ES-I3 (cell line): ENCODE measurements around the gene R3HDM2.
"Not testable (repeated sequence)": the region's sequence is repeated elsewhere in the genome, so short reads cannot be mapped to it uniquely, and the experiment has no call there.

Experiments used
- H3K36me3 ChIP-seq: 2 replicates; pipeline ENCODE4 v1.6.1; 2013; ENCODE audit warnings: mild to moderate bottlenecking, low read length, control low read depth, moderate library complexity; ENCODE audit not compliant: insufficient read depth
- H3K4me1 ChIP-seq: 2 replicates; pipeline ENCODE4 v1.6.1; 2013; ENCODE audit warnings: mild to moderate bottlenecking, control low read depth, low read length; ENCODE audit not compliant: insufficient read depth
- H3K9ac ChIP-seq: 2 replicates; pipeline ENCODE4 v1.6.1; 2013; ENCODE audit warnings: low read depth, mild to moderate bottlenecking, low read length, moderate library complexity
- H3K9me3 ChIP-seq: 2 replicates; pipeline ENCODE4 v1.6.1; 2013; ENCODE audit warnings: mild to moderate bottlenecking, low read length, moderate library complexity; ENCODE audit not compliant: control insufficient read depth, insufficient read depth

The R3HDM2 gene

DNA sequence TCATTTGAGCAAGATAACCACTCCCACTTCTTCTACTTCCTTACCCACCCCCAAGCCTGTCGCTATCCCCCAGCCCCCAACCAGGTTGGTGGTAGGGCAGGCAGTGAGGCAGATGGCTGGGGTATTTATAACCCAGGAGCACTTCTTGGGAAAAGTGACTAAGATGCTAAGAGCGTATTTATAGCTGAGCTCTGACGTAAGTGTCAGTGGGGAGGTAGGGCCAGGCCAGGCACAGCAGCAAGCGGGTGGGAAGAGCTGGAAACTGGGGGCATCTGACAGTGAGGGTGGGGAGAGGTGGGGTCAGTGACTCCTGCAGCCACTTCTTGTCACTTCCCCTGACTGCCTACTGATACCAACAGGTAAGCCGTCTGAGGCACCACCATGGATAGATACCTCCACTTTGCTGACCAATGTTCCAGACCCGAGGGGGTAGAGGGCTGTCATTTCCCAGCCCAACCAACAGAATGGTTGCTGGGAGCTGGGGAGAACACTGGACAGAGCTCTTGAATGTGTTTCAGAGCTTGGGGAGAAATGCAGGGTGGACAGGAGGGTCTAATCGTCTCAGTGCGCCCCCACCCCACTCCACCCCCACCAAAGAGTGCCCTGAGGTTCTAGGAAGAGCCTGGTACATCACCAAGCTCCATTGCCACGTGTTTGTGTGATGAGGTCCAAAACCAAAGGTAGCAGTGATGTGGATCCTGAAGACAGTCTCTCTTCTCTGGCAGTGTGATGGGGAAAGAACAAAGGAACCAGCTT is 21.5 kb upstream of the R3HDM2 start:
- H3K36me3 ChIP-seq: no peaks in the 10 kb centered on the region
- peaks cover 23% of the 10 kb centered on the region for H3K4me1 ChIP-seq
- no peak overlapping the region for H3K9ac ChIP-seq

DNA sequence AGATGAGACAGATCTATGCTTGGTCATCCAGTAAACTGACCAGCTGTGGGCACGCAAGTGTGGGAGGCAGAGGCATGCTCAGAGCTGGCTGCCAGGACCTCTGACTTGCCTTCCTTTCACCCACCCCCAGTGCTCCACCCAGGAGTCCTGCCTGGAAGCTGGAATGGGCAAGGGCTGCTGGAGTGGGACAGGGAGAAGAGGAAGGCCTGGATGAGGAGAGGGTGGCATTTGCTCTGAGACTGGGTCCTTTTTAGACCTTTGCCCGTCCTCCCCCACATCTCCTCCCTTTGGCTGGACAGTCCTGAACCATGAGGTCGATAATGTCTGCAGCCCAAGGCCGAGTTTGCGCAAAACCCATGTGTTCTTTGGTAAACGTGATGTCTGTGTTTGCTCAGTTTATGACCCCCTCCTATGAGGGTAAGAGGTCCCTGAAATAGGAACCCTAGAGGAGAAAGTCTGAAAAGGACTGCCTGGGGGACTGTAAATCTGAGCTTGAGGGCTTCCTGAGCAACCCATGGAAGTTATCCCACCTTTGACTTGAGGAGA is 20.5 kb upstream of the R3HDM2 start:
- H3K9ac ChIP-seq: no peak overlapping the region

More for the DNA sequence above, 21.5 kb upstream of the R3HDM2 start:
- no peaks in the 10 kb centered on the region for H3K9me3 ChIP-seq

DNA sequence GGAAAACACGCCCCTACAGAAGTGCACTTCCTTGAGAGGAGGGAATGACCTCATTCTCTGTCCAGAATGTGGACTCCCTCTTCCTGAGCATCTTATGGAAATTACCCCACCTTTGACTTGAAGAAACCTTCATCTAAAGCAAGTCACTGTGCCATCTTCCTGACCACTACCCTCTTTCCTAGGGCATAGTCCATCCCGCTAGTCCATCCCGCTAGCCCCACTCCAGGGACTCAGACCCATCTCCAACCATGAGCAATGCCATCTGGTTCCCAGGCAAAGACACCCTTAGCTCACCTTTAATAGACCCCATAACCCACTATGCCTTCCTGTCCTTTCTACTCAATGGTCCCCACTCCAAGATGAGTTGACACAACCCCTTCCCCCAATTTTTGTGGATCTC is 19.2 kb upstream of the R3HDM2 start:
- Histone ChIP-seq H3K4me1 (peaks cover 23% of the 10 kb centered on the region), H3K9ac (no peak overlapping the region), H3K9me3 (no peaks in the 10 kb centered on the region), H3K36me3 (no peaks in the 10 kb centered on the region)

More for the DNA sequence above, 20.5 kb upstream of the R3HDM2 start:
- Histone ChIP-seq H3K36me3 (no peaks in the 10 kb centered on the region), H3K9me3 (no peaks in the 10 kb centered on the region), H3K4me1 (peaks cover 23% of the 10 kb centered on the region)

DNA sequence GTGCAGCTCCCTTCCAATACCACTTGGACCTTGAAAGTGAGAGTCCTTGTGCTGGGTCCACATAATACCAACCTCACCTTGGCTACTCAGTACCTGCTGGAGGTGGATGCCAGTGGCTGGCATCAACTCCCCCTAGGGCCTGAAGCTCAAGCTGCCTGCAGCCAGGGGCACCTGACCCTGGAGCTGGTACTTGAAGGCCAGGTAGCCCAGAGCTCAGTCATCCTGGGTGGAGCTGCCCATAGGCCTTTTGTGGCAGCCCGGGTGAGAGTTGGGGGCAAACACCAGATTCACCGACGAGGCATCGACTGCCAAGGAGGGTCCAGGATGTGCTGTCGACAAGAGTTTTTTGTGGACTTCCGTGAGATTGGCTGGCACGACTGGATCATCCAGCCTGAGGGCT is 18.5 kb upstream of the R3HDM2 start:
- Histone ChIP-seq H3K4me1 (peaks cover 18% of the 10 kb centered on the region), H3K9me3 (no peaks in the 10 kb centered on the region), H3K9ac (no peak overlapping the region), H3K36me3 (no peaks in the 10 kb centered on the region)

DNA sequence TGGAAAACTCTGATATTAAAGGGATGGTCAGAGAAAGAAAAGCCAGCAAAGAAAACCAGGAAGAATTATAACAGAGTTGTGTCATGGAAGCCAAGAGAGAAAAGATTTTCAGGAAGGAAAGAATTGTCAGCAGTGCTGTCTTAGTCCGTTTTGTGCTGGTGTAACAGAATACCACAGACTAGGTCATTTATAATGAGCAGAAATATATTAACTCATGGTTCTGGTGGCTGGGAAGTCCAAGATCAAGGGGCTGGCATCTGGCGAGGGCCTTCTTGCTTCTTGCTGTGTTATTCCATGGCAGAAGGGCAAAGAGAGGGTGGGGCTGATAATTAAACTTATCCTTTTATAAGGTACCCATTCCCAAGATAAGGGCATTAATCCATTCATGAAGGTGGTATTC is 17.8 kb upstream of the R3HDM2 start:
- Histone ChIP-seq H3K9ac (no peak overlapping the region), H3K36me3 (no peaks in the 10 kb centered on the region)

DNA sequence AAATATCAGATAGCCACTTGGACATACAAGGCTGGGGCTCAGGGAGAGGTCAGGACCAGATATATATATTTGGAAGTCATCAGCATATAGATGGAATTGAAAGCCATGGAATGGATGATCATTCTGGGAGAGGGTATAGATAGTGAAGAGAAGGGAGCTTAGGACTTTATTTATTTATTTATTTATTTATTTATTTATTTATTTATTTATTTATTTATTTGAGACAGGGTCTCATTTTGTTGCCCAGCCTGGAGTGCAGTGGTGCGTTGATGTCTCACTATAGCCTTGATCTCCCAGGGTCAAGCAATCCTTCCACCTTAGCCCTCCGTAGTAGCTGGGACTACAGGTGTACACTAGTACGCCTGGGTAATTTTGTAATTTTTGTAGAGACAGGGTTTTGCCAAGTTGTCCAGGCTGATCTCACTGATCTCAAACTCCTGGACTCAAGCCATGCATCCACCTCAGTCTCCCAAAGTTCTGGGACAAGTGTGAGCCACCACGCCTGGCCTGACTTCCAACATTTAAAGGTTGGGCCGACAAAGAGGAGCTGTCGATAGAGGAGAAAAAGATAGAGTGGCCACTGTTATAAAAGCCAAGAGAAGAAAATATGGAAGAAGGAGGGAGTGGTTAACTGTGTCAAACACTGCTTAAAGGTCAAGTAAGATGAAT is 15.6 kb upstream of the R3HDM2 start:
- Histone ChIP-seq H3K4me1 (0 out of 2 replicates have a peak, but pooled peaks cover under 1% of the 10 kb centered on the region), H3K36me3 (no peaks in the 10 kb centered on the region)

More for the DNA sequence above, 17.8 kb upstream of the R3HDM2 start:
- Histone ChIP-seq H3K4me1 (peaks cover 13% of the 10 kb centered on the region), H3K9me3 (no peaks in the 10 kb centered on the region)

DNA sequence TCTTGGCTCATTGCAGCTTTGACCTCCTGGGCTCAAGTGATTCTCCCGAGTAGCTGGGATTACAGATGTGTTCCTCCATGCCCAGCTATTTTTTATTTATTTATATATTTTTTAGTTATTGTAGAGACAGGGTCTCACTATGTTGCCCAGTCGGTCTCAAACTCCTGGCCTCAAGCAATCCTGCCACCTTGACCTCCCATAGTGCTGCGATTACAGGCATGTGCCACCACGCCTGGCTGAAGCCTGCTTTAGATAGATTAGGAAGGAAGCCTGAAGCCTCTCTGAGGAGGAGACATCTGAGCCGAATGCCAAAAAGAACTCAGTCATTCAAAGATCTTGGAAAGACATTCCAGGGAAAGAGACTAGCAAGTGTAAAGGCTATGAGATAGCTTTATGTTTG is 13.9 kb upstream of the R3HDM2 start:
- H3K9ac ChIP-seq: no peak overlapping the region
- no peaks in the 10 kb centered on the region for H3K4me1 ChIP-seq
- H3K36me3 ChIP-seq: no peaks in the 10 kb centered on the region
- no peaks in the 10 kb centered on the region for H3K9me3 ChIP-seq

More for the DNA sequence above, 15.6 kb upstream of the R3HDM2 start:
- Histone ChIP-seq H3K9me3 (no peaks in the 10 kb centered on the region), H3K9ac (no peak overlapping the region)

DNA sequence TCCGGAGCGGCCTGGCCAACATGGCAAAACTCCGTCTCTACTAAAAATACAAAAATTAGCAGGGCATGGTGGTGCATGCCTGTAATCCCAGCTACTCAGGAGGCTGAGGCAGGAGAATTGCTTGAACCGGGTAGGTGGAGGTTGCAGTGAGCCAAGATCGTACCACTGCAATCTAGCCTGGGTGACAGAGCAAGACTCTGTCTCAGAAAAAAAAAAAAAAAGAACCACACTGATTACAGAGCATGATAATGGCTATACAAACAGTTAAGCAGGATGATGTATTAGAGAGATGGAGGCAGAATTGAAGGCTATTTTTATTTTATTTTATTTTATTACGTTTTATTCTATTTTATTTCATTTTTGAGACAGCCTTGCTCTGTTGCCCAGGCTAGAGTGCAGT is 13.5 kb upstream of the R3HDM2 start:
- H3K9ac ChIP-seq, H3K4me1 ChIP-seq, H3K9me3 ChIP-seq, H3K36me3 ChIP-seq: not testable (repeated sequence)

DNA sequence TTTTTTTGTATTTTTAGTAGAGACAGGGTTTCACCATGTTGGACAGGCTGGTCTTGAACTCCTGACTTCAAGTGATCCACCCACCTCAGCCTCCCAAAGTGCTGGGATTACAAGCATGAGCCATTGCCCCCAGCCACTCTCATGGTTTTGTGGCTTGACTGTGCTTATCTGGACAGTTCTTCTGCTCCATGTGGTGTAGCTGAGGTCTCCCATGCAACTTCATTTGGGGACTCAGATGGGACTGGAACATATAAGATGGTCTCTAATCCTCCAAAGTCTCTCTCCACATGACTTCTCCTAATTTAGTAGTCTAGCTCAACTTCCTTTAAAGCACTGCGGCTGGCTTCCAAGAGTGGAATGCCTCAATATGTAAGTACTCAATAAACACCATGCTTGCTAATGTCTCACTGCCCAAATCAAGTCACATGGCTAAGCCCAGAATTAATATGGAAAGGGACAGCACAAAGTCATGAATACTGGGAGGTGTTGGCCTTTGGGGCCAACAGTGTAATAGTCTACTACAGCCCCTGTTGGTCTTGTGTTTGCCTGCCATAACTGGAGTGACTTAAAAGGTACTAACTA is 11.1 kb upstream of the R3HDM2 start:
- Histone ChIP-seq H3K9ac (no peak overlapping the region), H3K4me1 (no peaks in the 10 kb centered on the region), H3K36me3 (no peaks in the 10 kb centered on the region), H3K9me3 (no peaks in the 10 kb centered on the region)

DNA sequence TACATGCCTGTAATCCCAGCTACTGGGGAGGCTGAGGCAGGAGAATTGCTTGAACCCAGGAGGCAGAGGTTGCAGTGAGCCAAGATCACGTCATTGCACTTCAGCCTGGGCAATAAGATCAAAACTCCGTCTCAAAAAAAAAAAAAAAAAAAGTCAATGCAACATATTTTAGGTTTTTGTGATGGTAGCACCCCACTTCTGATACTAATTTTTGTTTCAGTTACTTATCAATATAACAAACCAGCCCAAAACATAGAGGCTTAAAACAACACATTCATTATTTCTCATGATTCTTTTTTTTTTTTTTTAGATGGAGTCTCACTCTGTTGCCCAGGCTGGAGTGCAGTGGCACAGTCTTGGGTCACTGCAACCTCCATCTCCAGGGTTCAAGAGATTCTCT is 10.6 kb upstream of the R3HDM2 start:
- not testable (repeated sequence) for H3K36me3 ChIP-seq, H3K9me3 ChIP-seq, H3K9ac ChIP-seq, H3K4me1 ChIP-seq

DNA sequence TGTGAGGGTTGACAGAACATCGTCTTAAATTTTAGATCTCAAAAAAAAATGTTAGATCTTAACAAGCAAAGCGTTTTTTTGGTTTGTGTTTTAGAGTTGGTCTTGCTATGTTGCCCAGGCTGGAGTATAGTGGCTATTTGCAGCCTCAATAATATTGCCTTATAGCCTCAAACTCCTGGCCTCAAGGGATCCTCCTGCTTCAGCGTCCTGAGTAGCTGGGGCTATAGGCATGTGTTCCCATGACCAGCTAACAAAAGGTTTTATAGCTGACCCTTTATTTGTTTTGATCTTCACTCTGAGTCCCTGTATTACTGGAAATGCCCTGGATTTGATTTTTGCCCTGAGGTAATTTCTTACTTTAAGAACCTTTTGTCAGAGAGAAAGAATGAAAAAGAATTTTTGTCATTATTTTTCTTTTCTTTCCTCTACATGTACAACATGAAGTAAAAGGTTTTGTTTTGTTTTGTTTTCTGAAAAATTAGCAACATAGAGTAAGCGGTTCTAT is 9.0 kb upstream of the R3HDM2 start:
- Histone ChIP-seq H3K4me1 (peaks cover 2% of the 10 kb centered on the region; the same call in 1 of the 2 replicates), H3K36me3 (no peaks in the 10 kb centered on the region), H3K9ac (no peak overlapping the region), H3K9me3 (no peaks in the 10 kb centered on the region)

DNA sequence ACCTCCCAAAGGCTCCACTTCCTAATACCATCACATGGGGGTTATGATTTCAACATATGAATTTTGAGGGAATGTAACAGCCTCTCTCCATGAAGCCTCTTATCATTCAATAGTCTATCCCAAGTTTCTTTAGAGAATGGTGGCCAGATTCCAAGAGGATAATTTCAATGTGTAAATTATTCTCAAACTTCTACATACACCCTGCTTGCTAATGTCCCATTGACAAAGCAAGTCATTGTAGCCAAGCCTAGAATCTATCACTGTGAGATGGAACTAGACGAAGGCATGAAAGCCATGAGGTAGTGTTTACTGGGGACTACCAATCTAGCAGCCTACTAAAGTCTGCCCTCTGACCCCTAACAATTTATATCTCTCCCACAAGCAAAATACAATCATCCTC is 7.6 kb upstream of the R3HDM2 start:
- Histone ChIP-seq H3K4me1 (peaks cover 7% of the 10 kb centered on the region; the same call in 1 of the 2 replicates), H3K36me3 (no peaks in the 10 kb centered on the region), H3K9ac (no peak overlapping the region), H3K9me3 (no peaks in the 10 kb centered on the region)

DNA sequence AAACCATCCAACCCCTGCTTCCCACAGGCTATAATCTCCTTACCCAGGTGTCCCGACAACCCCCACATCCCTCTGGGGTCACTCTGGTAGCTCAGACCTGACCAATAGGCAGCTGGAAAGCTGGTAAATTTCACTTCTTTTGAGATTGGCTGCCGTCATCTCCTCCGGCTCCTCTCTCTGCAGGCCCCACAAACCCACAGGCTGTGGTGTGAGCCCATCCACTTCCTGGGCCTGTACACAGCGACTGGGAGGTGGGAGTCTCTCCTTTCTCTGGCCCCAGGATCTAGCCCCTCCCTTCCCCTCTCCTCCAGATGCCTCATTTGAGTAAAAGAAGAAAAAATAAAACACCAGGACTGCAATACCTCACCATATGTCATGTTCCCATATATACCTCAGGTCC is 4.5 kb upstream of the R3HDM2 start:
- H3K9me3 ChIP-seq: no peaks in the 10 kb centered on the region
- H3K36me3 ChIP-seq: no peaks in the 10 kb centered on the region
- peaks cover 7% of the 10 kb centered on the region; the same call in 1 of the 2 replicates for H3K4me1 ChIP-seq
- H3K9ac ChIP-seq: no peak overlapping the region

DNA sequence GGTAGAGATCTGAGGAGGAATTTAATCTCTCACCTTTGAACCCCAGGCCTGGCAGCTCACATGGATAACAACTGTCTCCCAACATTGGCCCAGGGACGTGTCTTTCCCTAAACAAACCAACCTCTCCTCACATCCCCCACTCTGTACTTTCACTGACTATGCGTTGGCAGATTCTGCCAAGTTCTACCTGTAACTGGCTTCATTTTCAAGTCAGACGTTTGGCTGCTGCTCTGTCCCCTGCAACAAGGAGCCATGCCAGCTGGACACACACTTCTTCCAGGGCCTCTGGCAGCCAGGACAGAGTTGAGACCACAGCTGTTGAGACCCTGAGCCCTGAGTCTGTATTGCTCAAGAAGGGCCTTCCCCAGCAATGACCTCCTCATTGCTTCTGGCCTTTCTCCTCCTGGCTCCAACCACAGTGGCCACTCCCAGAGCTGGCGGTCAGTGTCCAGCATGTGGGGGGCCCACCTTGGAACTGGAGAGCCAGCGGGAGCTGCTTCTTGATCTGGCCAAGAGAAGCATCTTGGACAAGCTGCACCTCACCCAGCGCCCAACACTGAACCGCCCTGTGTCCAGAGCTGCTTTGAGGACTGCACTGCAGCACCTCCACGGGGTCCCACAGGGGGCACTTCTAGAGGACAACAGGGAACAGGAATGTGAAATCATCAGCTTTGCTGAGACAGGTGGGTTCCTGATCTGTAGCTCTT is 3.8 kb upstream of the R3HDM2 start, which contains the start of gene INHBC:
TSS of gene INHBC (plus strand) at position 268 of the 707 bp plus-strand sequence. CDS start at position 371, 103 bp downstream.
- no peak within 1 kb of the TSS for H3K9ac ChIP-seq
- peaks cover 7% of the 10 kb centered on the region; the same call in 1 of the 2 replicates for H3K4me1 ChIP-seq
- H3K36me3 ChIP-seq: no peaks in the 10 kb centered on the region
- H3K9me3 ChIP-seq: no peaks in the 10 kb centered on the region
